Endometrial microvascular endothelial cells (primary cell): ENCODE measurements around the gene SEMA4F. TPM values are rescaled to one million over a fixed set of nuclear protein-coding genes. Genes with fewer than 3 reads are reported as not detected.

ENCODE experiments used
- in situ Hi-C: cut with HindIII; loops from 2 replicates; pipeline ENCODE4 v1.10.0; 2017; ENCODE audit warnings: low sequenced_read_pairs, low pct_unique_long_range_greater_than_20kb; ENCODE audit errors: inconsistent ontology term
- total RNA-seq: library from RNA; depleted of rRNA; stranded (reverse); fragments of >200 nt; gene quantifications from one replicate; pipeline ENCODE4 v1.2.3, GENCODE V29; 2015; ENCODE audit errors: inconsistent ontology term

Gene SEMA4F
- total RNA-seq, 1 donor from 2014 or later, result 13.2 TPM

- in situ Hi-C loops, result no loop called here
Observed at GRCh38 chr2:74653589-74653984, 460 bp upstream of the SEMA4F start.

DNA sequence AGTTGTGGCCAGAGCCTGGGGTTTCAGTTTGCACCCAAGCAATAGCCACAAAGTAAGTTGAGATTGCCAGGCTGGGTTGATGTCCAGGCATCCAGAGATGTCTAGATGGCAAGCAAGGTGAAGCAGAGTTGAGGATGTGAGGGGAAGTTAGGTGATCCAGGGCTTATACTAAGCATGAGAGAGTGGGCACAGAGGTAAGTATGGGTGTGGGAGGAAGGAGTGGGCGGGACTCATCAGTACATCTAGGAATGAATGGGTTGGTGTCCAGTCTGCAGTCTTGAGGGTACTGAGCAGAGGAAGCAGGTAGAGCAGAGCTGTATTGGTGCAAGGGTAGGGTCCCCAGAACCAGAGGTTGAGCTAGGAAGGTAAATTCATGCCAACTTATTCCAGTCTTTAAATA lies 1.5 kb downstream of the SEMA4F start:
- in situ Hi-C loops, result no loop called here

DNA sequence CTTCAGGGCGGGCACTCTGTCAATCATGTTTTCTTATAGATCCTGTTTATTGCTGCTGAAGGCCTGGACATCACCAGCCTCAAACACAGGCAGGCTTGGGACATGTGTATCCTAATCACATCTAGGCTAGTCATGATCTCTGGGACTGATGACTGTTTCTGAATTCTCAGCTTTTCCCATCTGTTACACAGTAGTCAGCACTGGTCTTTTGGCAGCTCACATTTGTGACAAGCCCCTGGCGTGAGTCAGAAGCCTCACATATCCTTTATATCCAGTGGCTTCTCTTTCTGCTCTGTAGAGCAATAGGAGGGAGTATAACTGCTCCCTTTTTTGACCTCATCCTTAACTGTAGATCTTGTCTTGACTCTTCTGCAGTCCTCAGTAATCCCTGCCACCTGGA lies 4.5 kb downstream of the SEMA4F start:
- in situ Hi-C loops, result no loop called here

DNA sequence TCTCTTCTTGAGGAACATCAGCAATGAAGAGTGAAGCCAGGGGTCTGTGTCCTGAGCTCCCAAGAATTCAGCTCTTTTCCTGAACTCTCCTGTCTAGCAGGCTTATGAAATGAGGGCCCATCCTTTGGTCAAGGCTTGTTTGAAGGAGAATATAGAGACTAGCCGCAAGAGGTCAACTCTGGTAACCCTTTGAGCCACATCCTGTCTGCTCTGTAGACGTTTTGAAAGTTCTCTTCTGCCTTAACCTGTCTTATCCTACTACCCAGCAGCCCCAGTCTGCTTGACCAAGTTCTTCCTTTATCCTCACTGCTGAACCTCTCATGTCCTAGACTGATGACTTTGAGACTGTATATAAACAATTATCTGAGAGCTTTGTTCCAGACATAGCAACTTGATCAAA lies 5.4 kb downstream of the SEMA4F start:
- in situ Hi-C loops, result no loop called here

DNA sequence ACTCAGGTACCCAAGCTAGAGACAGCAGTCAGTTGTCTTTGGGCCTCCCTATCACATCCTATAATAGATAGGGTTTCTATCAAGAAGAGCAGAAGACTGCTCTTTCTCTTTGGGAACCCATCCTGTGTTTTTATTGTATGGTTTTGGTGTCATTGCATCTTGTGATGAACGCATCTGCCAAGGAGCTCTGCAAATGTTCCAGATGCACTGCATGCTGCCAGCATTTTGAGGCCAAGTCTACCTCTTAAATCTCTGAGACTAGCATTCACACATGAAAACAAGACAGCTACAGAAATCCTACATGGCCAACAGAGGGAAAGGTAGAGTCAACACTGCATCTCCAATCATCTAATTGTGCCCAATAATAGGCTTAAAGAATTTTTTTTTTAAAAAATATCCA lies 14.0 kb downstream of the SEMA4F start:
- in situ Hi-C loops, result no loop called here

- in situ Hi-C loops, result no loop called here
Observed at GRCh38 chr2:74670263-74670662, 16.2 kb downstream of the SEMA4F start.

- in situ Hi-C loops, result no loop called here
Observed at GRCh38 chr2:74671479-74671878, 17.4 kb downstream of the SEMA4F start.

DNA sequence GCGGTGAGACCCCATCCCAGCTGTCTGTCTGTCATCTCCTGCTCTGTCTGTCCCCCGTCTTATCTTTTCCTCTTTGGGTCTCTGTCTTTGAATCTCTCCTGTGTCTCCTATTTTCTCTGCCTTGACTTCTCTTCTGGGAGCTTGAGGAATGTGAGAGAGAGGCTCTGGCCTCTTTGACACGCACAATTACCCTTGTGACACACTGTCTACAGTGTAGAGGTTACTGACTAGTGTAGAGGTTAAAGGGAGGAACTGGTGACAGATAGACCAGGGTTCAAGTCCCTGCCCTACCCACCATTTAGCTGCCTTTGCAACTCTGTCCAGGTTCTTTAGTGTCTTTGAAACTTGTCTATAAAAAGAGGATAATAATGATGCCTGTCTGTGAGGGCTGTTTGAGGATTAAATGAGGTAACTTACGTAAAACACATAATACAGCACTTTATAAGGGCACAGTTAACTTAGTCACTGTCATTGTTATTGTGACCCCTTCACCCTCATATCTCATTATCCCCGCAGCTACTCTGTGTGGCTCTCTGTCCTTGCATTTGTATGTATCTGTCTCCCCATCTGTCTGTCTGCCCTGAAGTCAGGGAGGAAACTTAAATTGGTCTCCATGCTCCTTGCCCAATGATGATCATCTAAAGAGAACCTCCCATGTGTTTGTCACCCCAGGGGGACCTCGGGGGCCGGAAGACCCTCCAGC lies 19.9 kb downstream of the SEMA4F start:
- in situ Hi-C loops, result no loop called here

- in situ Hi-C loops, result no loop called here
Observed at GRCh38 chr2:74675090-74675489, 21.0 kb downstream of the SEMA4F start.

DNA sequence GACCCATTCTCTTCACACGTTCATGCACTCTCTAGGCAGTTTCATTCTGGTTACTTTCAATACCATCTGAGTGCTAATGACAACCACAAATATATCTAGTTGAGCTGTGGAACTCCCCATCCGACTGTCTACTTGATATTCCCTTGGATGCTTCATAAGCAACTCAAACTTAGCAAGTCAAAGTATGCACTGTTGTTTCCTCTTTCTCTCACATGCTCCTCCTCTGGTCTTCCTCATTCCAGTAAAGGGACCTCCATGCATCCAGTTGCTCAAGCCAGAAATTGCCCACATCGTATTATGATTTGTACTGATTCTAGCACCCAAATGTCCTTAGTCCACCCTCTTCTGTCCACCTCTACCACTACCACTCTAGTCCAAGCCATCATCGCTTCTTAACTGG lies 22.3 kb downstream of the SEMA4F start:
- in situ Hi-C loops, result no loop called here

GRCh38 chr2:74679615-74680014 lies 25.6 kb downstream of the SEMA4F start:
- in situ Hi-C loops, result no loop called here

DNA sequence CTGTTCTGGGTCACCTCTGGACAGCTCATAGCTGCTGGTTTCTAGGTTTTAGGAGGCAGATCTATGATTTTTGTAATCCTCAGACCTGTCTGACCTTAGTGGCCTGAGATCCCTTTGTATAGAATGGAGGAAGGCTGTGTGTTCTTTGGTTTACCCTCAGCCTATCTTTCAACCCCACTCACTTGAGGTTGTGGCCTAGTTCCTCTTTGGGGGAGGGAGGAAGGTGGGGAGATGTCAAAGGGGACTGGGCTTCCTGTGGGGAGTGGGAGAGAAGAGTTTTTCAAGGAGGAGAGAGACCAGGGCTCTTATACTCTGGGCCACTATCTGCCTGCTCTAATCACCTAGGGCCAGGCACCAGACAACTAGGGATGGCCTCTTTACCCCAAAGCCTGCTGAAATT lies 28.5 kb downstream of the SEMA4F start:
- in situ Hi-C loops, result no loop called here

GRCh38 chr2:74685408-74685807 lies 31.4 kb downstream of the SEMA4F start:
- in situ Hi-C loops, result no loop called here

DNA sequence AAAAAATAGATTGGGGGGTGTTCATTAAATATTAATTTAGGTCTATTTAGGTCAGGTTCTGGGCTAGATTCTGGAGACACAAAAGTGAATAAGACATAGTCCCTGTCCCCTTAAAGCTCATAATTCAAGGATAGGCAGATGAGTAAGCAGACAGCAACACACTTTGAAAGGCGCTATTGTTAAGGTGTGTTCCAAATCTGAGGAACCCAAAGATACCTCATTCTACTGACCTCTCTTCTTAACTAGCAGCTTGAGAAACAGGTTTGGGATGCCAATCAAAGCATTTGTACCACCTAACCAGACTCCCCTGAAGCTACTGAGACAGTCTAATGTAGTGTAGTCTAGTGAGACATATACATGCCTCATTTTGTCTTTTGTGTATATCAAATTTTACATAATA lies 34.8 kb downstream of the SEMA4F start:
- in situ Hi-C loops, result no loop called here

- in situ Hi-C loops, result no loop called here
Observed at GRCh38 chr2:74689671-74690070, 35.6 kb downstream of the SEMA4F start.

GRCh38 chr2:74690571-74690970 lies 36.5 kb downstream of the SEMA4F start:
- in situ Hi-C loops, result no loop called here

DNA sequence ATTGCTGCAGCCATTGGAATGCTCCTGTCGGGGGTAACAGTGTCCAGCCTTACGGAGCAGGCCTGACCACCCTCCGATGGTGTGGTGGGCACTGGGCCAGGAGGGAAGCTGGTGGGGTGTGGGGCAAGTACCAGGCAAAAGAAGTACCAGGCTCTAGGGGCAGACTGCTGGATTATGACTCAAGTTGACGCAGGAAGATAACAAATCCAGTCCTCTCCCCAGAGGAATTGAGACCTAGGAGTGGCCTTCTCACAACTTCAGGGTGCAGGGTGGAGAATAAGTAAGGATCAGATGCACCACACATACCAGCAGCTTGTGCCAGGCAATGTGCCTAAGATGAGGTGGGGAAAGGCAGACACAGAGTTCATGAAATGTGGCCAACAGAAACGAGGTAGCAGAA lies 37.9 kb downstream of the SEMA4F start:
- in situ Hi-C loops, result no loop called here

DNA sequence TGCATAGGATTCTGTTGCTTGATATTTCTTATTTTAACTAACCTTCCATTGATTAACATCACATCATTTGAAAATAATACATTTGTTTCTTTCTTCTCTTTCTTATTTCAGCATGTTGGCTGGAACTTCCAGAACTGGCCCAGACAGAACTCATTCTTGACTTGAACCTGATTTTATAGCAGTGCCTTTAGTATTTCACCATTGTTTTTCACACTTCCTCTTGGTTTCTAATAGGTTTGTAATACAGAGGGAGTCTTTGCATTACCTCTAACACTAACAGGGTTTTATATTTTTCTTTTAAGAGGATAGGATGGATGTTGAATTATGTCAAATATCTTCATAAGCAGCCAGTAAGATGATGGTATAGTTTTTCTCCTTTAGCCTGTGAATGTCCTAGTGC lies 39.2 kb downstream of the SEMA4F start:
- in situ Hi-C loops, result no loop called here

DNA sequence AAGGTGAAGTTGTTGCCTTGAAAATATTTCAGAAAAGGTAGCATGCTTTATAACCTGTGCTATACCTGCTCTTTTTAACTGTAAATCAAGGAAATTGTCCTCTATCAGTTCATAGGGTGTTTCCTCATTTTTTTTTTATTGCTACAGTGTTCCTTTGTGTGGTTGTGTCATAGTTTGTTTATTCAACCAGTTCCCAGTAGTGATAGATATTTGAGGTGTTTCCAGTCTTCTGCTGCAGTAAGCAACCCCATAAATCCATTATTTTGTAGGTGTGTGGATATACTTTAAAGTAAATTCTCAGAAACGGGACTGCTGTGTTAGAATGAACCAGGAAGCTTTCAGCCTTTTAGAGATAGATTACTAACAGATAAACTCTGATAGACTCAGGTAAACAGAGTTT lies 39.6 kb downstream of the SEMA4F start:
- in situ Hi-C loops, result no loop called here

DNA sequence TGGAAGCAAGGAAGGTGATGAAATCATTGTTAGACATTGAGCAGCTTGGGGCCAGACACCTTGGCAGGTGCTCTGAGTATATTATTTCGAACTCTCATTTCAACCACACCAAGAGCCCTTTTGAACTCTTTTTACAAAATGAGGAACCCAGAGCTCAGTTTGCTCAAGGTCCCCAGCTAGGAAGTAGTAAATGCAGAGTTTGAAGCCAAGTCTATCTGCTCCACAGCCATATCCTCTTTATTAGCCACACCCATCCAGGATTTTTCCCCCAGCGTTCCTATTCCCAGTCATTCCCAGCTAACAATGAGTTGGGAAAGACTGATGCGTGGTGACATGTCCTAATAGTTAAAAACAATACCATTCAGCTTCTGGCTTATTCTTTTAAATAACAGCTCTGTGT lies 40.2 kb downstream of the SEMA4F start:
- in situ Hi-C loops, result no loop called here

- in situ Hi-C loops, result no loop called here
Observed at GRCh38 chr2:74695663-74696062, 41.6 kb downstream of the SEMA4F start.
